SK-N-SH treated with all-trans-retinoic acid at 6 μM for 48 hours (cell line): ENCODE data around the gene CRIP1.

Experiments used
- ATAC-seq: fragments of 200-7000 bp; cut with Tn5 transposase; 3 replicates; pipeline ENCODE4 v1.9.1; 2020; ENCODE audit warnings: mild to moderate bottlenecking, moderate library complexity
- BACH2 ChIP-seq: fragments of 250-450 bp; sonication (Bioruptor Pico); IDR thresholded peaks from 2 replicates; pipeline ENCODE4 v1.9.0; 2021; ENCODE audit warnings: mild to moderate bottlenecking, borderline replicate concordance
- CREB5 ChIP-seq: fragments of 250-450 bp; sonication (Bioruptor Pico); IDR thresholded peaks from 2 replicates; pipeline ENCODE4 v1.5.1; 2020; ENCODE audit warnings: low read depth, mild to moderate bottlenecking, moderate library complexity
- CSDC2 ChIP-seq: fragments of 250-450 bp; sonication (Bioruptor Pico); IDR thresholded peaks from 2 replicates; pipeline ENCODE4 v1.5.0; 2020; ENCODE audit warnings: mild to moderate bottlenecking, moderate library complexity
- CSRNP3 ChIP-seq: fragments of 250-450 bp; sonication (Bioruptor Pico); IDR thresholded peaks from 2 replicates; pipeline ENCODE4 v1.5.1; 2021; ENCODE audit warnings: mild to moderate bottlenecking, moderate library complexity
- ESRRG ChIP-seq: fragments of 250-450 bp; sonication (Bioruptor Pico); IDR thresholded peaks from 2 replicates; pipeline ENCODE4 v1.6.1; 2021; ENCODE audit warnings: mild to moderate bottlenecking
- GLIS3 ChIP-seq: fragments of 250-450 bp; sonication (Bioruptor Pico); IDR thresholded peaks from 2 replicates; pipeline ENCODE4 v1.5.0; 2020; ENCODE audit warnings: mild to moderate bottlenecking, moderate library complexity
- ISL1 ChIP-seq: fragments of 250-450 bp; sonication (Bioruptor Pico); IDR thresholded peaks from 2 replicates; pipeline ENCODE4 v2.1.2; 2022; ENCODE audit warnings: mild to moderate bottlenecking, moderate library complexity
- OSR1 ChIP-seq: fragments of 250-450 bp; sonication (Bioruptor Pico); IDR thresholded peaks from 2 replicates; pipeline ENCODE4 v1.8.0; 2022; ENCODE audit warnings: moderate library complexity, mild to moderate bottlenecking, inconsistent platforms
- POU6F1 ChIP-seq: fragments of 250-450 bp; sonication (Bioruptor Pico); IDR thresholded peaks from 2 replicates; pipeline ENCODE4 v1.8.0; 2021; ENCODE audit warnings: low read depth, mild to moderate bottlenecking, moderate library complexity, borderline replicate concordance
- RARB ChIP-seq: fragments of 250-450 bp; sonication (Bioruptor Pico); IDR thresholded peaks from 2 replicates; pipeline ENCODE4 v1.8.0; 2021; ENCODE audit warnings: mild to moderate bottlenecking, moderate library complexity
- SNAI2 ChIP-seq: fragments of 250-450 bp; sonication (Bioruptor Pico); IDR thresholded peaks from 2 replicates; pipeline ENCODE4 v1.5.0; 2020; ENCODE audit warnings: mild to moderate bottlenecking, moderate library complexity
- TCF4 ChIP-seq: fragments of 250-450 bp; sonication (Bioruptor Pico); IDR thresholded peaks from 2 replicates; pipeline ENCODE4 v1.8.0; 2021; ENCODE audit warnings: mild to moderate bottlenecking, moderate library complexity, borderline replicate concordance
- TOX ChIP-seq: fragments of 250-450 bp; sonication (Bioruptor Pico); IDR thresholded peaks from 2 replicates; pipeline ENCODE4 v1.8.0; 2021; ENCODE audit warnings: mild to moderate bottlenecking, moderate library complexity, borderline replicate concordance
- TSHZ2 ChIP-seq: fragments of 250-450 bp; sonication (Bioruptor Pico); IDR thresholded peaks from 2 replicates; pipeline ENCODE4 v1.5.0; 2020; ENCODE audit warnings: mild to moderate bottlenecking, moderate library complexity
- ZC3H10 ChIP-seq: fragments of 250-450 bp; sonication (Bioruptor Pico); IDR thresholded peaks from 2 replicates; pipeline ENCODE4 v1.5.1; 2021; ENCODE audit warnings: mild to moderate bottlenecking, moderate library complexity
- ZFP30 ChIP-seq: fragments of 450-650 bp; formaldehyde crosslinking; IDR thresholded peaks from 2 replicates; pipeline ENCODE4 v1.5.0; 2022; ENCODE audit warnings: mild to moderate bottlenecking, moderate library complexity
- ZNF565 ChIP-seq: fragments of 450-650 bp; formaldehyde crosslinking; conservative IDR thresholded peaks from 2 replicates; pipeline ENCODE4 v1.5.0; 2020; ENCODE audit warnings: low read depth, mild to moderate bottlenecking, moderate library complexity
- ZNF70 ChIP-seq: fragments of 450-650 bp; formaldehyde crosslinking; IDR thresholded peaks from 2 replicates; pipeline ENCODE4 v1.5.0; 2020; ENCODE audit warnings: mild to moderate bottlenecking, moderate library complexity
- ZNF8 ChIP-seq: fragments of 450-650 bp; formaldehyde crosslinking; IDR thresholded peaks from 2 replicates; pipeline ENCODE4 v1.5.0; 2020; ENCODE audit warnings: mild to moderate bottlenecking, moderate library complexity

The CRIP1 gene

GRCh38 chr14:105525326-105525725 lies 38.6 kb downstream of the CRIP1 start:
- no peak for TF ChIP-seq ZNF565
- no peak for TF ChIP-seq TCF4 (CRISPR knock-in tag)
- TF ChIP-seq RARB (CRISPR knock-in tag) = no peak
- TF ChIP-seq ZNF70 (CRISPR knock-in tag) = no peak
- no peak for TF ChIP-seq BACH2
- no peak for TF ChIP-seq OSR1 (CRISPR knock-in tag)
- no peak for TF ChIP-seq GLIS3
- TF ChIP-seq CSDC2 (CRISPR knock-in tag) = no peak
- TF ChIP-seq ZNF8 (CRISPR knock-in tag) = no peak
- TF ChIP-seq TSHZ2 (CRISPR knock-in tag) = no peak
- TF ChIP-seq ZC3H10 (CRISPR knock-in tag) = no peak
- no peak for TF ChIP-seq CSRNP3
- TF ChIP-seq ISL1 (CRISPR knock-in tag) = no peak
- no peak for TF ChIP-seq ESRRG
- TF ChIP-seq ZFP30 = no peak
- TF ChIP-seq CREB5 (CRISPR knock-in tag) = no peak
- no peak for TF ChIP-seq SNAI2 (CRISPR knock-in tag)
- no peak for TF ChIP-seq POU6F1 (CRISPR knock-in tag)
- no peak for ATAC-seq

- TF ChIP-seq ISL1 (CRISPR knock-in tag) = no peak
- TF ChIP-seq ESRRG = no peak
- no peak for TF ChIP-seq TOX (CRISPR knock-in tag)
- TF ChIP-seq ZFP30 = no peak
- no peak for TF ChIP-seq CREB5 (CRISPR knock-in tag)
- ATAC-seq = peak; percentile 20
These were observed 39.4 kb downstream of the CRIP1 start, which contains the start of gene TMEM121 for GRCh38 chr14:105525861-105526775. TMEM121 (plus strand) TSS chr14:105526583; CDS start chr14:105528835, 2,252 bp downstream.

- ATAC-seq = peak; percentile 24
- TF ChIP-seq RARB (CRISPR knock-in tag) = no peak
- TF ChIP-seq TSHZ2 (CRISPR knock-in tag) = no peak
- TF ChIP-seq ZNF70 (CRISPR knock-in tag) = no peak
- no peak for TF ChIP-seq ESRRG
These were observed 40.2 kb downstream of the CRIP1 start for GRCh38 chr14:105526776-105527380.
